HL-60 (cell line): Measurements from ENCODE around the gene UTS2B.

Experiments
- POLR2AphosphoS5 ChIP-seq: IDR thresholded peaks from 2 replicates; pipeline ENCODE4 v1.6.1; 2012; ENCODE audit warnings: low read depth
- SPI1 ChIP-seq: IDR thresholded peaks from 2 replicates; pipeline ENCODE4 v1.6.1; 2012; ENCODE audit warnings: low read depth, mild to moderate bottlenecking, borderline replicate concordance
- TF ChIP-seq, protein P1 (sequence below): IDR thresholded peaks from one replicate; pipeline ENCODE4 v1.5.1; 2011; ENCODE audit warnings: low read length, control low read depth, inconsistent platforms; ENCODE audit not compliant: insufficient read depth
- TF ChIP-seq, protein P2 (sequence below): IDR thresholded peaks from 2 replicates; pipeline ENCODE4 v1.6.1; 2012; ENCODE audit warnings: low read depth; ENCODE audit not compliant: insufficient replicate concordance

- TF ChIP-seq SPI1: no peak
- TF ChIP-seq, protein P1, sequence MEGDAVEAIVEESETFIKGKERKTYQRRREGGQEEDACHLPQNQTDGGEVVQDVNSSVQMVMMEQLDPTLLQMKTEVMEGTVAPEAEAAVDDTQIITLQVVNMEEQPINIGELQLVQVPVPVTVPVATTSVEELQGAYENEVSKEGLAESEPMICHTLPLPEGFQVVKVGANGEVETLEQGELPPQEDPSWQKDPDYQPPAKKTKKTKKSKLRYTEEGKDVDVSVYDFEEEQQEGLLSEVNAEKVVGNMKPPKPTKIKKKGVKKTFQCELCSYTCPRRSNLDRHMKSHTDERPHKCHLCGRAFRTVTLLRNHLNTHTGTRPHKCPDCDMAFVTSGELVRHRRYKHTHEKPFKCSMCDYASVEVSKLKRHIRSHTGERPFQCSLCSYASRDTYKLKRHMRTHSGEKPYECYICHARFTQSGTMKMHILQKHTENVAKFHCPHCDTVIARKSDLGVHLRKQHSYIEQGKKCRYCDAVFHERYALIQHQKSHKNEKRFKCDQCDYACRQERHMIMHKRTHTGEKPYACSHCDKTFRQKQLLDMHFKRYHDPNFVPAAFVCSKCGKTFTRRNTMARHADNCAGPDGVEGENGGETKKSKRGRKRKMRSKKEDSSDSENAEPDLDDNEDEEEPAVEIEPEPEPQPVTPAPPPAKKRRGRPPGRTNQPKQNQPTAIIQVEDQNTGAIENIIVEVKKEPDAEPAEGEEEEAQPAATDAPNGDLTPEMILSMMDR: no peak
- no peak for TF ChIP-seq POLR2AphosphoS5
- TF ChIP-seq, protein P2, sequence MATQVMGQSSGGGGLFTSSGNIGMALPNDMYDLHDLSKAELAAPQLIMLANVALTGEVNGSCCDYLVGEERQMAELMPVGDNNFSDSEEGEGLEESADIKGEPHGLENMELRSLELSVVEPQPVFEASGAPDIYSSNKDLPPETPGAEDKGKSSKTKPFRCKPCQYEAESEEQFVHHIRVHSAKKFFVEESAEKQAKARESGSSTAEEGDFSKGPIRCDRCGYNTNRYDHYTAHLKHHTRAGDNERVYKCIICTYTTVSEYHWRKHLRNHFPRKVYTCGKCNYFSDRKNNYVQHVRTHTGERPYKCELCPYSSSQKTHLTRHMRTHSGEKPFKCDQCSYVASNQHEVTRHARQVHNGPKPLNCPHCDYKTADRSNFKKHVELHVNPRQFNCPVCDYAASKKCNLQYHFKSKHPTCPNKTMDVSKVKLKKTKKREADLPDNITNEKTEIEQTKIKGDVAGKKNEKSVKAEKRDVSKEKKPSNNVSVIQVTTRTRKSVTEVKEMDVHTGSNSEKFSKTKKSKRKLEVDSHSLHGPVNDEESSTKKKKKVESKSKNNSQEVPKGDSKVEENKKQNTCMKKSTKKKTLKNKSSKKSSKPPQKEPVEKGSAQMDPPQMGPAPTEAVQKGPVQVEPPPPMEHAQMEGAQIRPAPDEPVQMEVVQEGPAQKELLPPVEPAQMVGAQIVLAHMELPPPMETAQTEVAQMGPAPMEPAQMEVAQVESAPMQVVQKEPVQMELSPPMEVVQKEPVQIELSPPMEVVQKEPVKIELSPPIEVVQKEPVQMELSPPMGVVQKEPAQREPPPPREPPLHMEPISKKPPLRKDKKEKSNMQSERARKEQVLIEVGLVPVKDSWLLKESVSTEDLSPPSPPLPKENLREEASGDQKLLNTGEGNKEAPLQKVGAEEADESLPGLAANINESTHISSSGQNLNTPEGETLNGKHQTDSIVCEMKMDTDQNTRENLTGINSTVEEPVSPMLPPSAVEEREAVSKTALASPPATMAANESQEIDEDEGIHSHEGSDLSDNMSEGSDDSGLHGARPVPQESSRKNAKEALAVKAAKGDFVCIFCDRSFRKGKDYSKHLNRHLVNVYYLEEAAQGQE: no peak
These were observed 46.3 kb upstream of the UTS2B start for GRCh38 chr3:191376516-191377141.
